Gastroesophageal sphincter (tissue), 4 donors: ENCODE measurements around the gene CPNE5. TPM values are rescaled to one million over a fixed set of nuclear protein-coding genes. Genes with fewer than 3 reads are reported as not detected.

Source experiments
- ATAC-seq: fragments of 150-250 bp; one replicate; pipeline ENCODE4 v1.9.1; 2016; ENCODE audit warnings: mild to moderate bottlenecking, moderate library complexity
- H3K27ac ChIP-seq, 4 donors: fragments of 200-600 bp; sonication (generic) in 3 of 4; 1 replicate in 3 of 4; 2 replicates in 1 of 4; pipeline ENCODE4 v1.5.1; 2016 to 2019
- H3K27me3 ChIP-seq: fragments of 200-600 bp; sonication (generic); one replicate; pipeline ENCODE4 v1.5.1; 2019
- H3K36me3 ChIP-seq, 2 donors: fragments of 200-600 bp; sonication (generic); one replicate each; pipeline ENCODE4 v1.5.1; 2019; ENCODE audit warnings: control low read depth in 1 of 2
- H3K4me1 ChIP-seq, 3 donors: fragments of 200-600 bp; sonication (generic); 1 replicate in 2 of 3; 2 replicates in 1 of 3; pipeline ENCODE4 v1.5.1; 2016 to 2019; ENCODE audit warnings: control low read depth in 2 of 3
- H3K4me3 ChIP-seq, 2 donors: fragments of 200-600 bp; sonication (generic); one replicate each; pipeline ENCODE4 v1.5.1; 2019; ENCODE audit warnings: mild to moderate bottlenecking in 1 of 2, moderate library complexity in 1 of 2
- H3K9me3 ChIP-seq, 3 donors: fragments of 200-600 bp; sonication (generic); one replicate each; pipeline ENCODE4 v1.5.1; 2017 to 2019; ENCODE audit warnings: control low read depth in 2 of 3
- EP300 ChIP-seq: sonication (generic); formaldehyde crosslinking; IDR thresholded peaks from one replicate; pipeline ENCODE4 v1.6.1; 2017; ENCODE audit warnings: antibody characterized with exemption, mild to moderate bottlenecking
- POLR2A ChIP-seq, 2 donors: fragments of 450-650 bp; IDR thresholded peaks; one replicate each; pipeline ENCODE4 v1.6.1; 2017; ENCODE audit warnings: antibody characterized with exemption in 2 of 2, mild to moderate bottlenecking in 2 of 2, moderate library complexity in 1 of 2
- POLR2AphosphoS5 ChIP-seq: sonication (generic); formaldehyde crosslinking; IDR thresholded peaks from one replicate; pipeline ENCODE4 v1.6.1; 2017; ENCODE audit warnings: antibody characterized with exemption
- WGBS, 2 donors: methylation state at CpG; one replicate each; pipeline ENCODE4 v1.1.5; 2018; ENCODE audit warnings: low coverage in 1 of 2; 5-methylcytosine and 5-hydroxymethylcytosine counted together
- total RNA-seq, 4 donors: library from RNA; depleted of rRNA; stranded (reverse); fragments of >200 nt; gene quantifications; one replicate each; pipeline ENCODE4 v1.1.0, GENCODE V29; 2016
- TF ChIP-seq, protein P1 (sequence below), 4 experiments: fragments of 200-600 bp in 2 of 4; fragments of 450-650 bp in 2 of 4; sonication (generic) in 1 of 4; IDR thresholded peaks; one replicate each; pipeline ENCODE4 v1.5.1; 2017 to 2019; ENCODE audit warnings: antibody characterized with exemption in 4 of 4, mild to moderate bottlenecking in 2 of 4, moderate library complexity in 2 of 4

The CPNE5 gene
- total RNA-seq, 4 donors from 2014 or later = 0.42 to 2.3 (median 1.5) TPM

DNA sequence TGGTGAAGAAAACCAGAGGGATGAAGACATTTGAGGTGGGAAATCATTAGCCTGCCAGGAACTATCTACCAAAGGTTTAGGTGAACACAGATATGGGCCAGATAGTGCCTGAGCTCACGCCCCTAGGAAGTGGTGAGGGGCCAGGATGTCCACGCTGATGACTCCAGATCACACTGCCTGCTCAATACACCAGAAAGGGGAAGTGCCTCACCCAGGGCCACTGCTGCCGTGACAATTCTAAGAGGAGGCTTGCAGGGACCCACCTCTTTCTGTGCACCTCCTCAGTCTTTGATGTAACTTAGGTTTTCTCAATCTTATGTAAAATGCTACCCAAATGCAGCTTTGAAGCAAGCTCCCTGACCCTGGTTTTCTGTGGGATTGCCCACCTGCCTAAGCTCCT, 147.0 kb downstream of the CPNE5 start:
- Histone ChIP-seq H3K4me3 (no peak overlapping the region), H3K4me1 (peaks cover 0 to 11% (median 0%) of the 10 kb centered on the region in 3 donors), H3K27me3 (no peaks in the 10 kb centered on the region), H3K9me3 (no peaks in the 10 kb centered on the region), H3K36me3 (peaks cover 0 to 7% of the 10 kb centered on the region in 2 donors), H3K27ac (no peak overlapping the region)
- TF ChIP-seq POLR2AphosphoS5 (no peak), POLR2A (IDR thresholded peaks at IDR 0.05) (no peak), EP300 (no peak)
- TF ChIP-seq, protein P1, sequence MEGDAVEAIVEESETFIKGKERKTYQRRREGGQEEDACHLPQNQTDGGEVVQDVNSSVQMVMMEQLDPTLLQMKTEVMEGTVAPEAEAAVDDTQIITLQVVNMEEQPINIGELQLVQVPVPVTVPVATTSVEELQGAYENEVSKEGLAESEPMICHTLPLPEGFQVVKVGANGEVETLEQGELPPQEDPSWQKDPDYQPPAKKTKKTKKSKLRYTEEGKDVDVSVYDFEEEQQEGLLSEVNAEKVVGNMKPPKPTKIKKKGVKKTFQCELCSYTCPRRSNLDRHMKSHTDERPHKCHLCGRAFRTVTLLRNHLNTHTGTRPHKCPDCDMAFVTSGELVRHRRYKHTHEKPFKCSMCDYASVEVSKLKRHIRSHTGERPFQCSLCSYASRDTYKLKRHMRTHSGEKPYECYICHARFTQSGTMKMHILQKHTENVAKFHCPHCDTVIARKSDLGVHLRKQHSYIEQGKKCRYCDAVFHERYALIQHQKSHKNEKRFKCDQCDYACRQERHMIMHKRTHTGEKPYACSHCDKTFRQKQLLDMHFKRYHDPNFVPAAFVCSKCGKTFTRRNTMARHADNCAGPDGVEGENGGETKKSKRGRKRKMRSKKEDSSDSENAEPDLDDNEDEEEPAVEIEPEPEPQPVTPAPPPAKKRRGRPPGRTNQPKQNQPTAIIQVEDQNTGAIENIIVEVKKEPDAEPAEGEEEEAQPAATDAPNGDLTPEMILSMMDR (IDR thresholded peaks at IDR 0.05) = no peak
- ATAC-seq = no peak
- WGBS, 2 donors = 72% methylated on average over 3 of the region's 3 CpGs; no CpG with 5 or more reads in 1 of the 2 donors

DNA sequence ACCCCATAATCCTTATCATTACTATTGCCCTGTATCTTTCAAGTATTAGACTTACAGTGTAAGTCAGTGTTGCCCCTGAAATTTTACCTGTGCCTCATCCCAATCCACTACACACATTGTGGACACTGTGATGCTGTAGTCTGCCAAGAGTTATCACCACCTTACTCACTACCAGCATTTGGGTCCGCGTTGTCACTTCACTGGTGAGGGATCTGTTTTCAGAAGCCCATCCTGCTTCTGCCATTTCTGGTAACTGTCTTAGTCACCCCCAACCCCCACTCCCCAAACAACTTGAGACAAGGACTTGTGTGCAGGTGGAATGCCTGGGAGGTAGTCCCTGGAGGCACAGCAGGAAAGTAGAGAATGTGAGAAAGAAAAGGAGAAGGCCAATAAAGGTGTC, 147.6 kb downstream of the CPNE5 start:
- WGBS, 2 donors = 95 to 100% methylated on average over 2 of the region's 2 CpGs
- Histone ChIP-seq H3K36me3 (peaks cover 0 to 14% of the 10 kb centered on the region in 2 donors), H3K27ac (no peak overlapping the region), H3K9me3 (no peaks in the 10 kb centered on the region), H3K4me1 (peaks cover 0 to 11% (median 0%) of the 10 kb centered on the region in 3 donors), H3K4me3 (no peak overlapping the region), H3K27me3 (no peaks in the 10 kb centered on the region)
- TF ChIP-seq EP300 (no peak), POLR2AphosphoS5 (no peak), POLR2A (IDR thresholded peaks at IDR 0.05) (no peak)
- TF ChIP-seq, protein P1 (IDR thresholded peaks at IDR 0.05) = no peak
- ATAC-seq = no peak

DNA sequence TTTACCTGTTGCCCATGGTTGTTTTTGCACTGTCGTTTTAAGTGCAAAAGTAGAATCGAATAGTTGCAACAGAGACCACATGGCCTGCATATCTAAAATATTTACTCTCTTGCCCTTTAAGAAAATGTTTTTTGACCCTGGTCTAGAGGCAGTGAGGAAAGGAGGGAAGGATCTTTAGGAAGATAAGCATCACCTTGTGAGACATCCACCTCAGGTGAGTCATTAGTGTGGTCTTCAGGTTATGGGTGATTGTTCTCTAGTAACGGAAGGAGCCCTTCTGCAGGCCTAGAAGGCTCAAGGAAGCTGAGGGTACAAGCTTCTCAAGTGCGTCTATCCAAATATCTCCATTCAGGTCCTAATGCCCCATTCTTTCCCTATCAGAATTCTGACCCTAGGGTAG, 148.2 kb downstream of the CPNE5 start:
- no peak for ATAC-seq
- H3K27ac ChIP-seq = no peak overlapping the region
- H3K4me1 ChIP-seq = peaks cover 0 to 11% (median 0%) of the 10 kb centered on the region in 3 donors
- H3K9me3 ChIP-seq = no peaks in the 10 kb centered on the region
- peaks cover 0 to 20% of the 10 kb centered on the region in 2 donors for H3K36me3 ChIP-seq
- 96 to 100% methylated on average over 4 of the region's 4 CpGs for WGBS, 2 donors
- TF ChIP-seq, protein P1 (IDR thresholded peaks at IDR 0.05) = no peak
- TF ChIP-seq EP300 (no peak), POLR2A (IDR thresholded peaks at IDR 0.05) (no peak), POLR2AphosphoS5 (no peak)
- H3K4me3 ChIP-seq = no peak overlapping the region
- H3K27me3 ChIP-seq = no peaks in the 10 kb centered on the region

Other genes starting within 250 kb of the CPNE5 start
- gene SRSF3, start 245.1 kb downstream of the CPNE5 start, total RNA-seq = 100 to 1,000 TPM; 108 to 195 (median 156) TPM
- gene CDKN1A, start 160.7 kb downstream of the CPNE5 start, total RNA-seq = 100 to 1,000 TPM in 1 of 4 donors, 10 to 100 TPM in 3; 49.7 to 137 (median 81.7) TPM
- 1 to 10 TPM in 1 of 4 donors, under 1 TPM in 2, not detected in 1; 0.67 to 1.6 (median 0.89) TPM for gene RAB44, start 141.6 kb downstream of the CPNE5 start, total RNA-seq
- gene PPIL1, start 35.4 kb upstream of the CPNE5 start, total RNA-seq = 10 to 100 TPM; 13.5 to 28.5 (median 24.0) TPM
- 10 to 100 TPM; 62.1 to 73.8 (median 69.8) TPM for gene C6orf89, start 46.5 kb upstream of the CPNE5 start, total RNA-seq
- 10 to 100 TPM; 21.6 to 53.5 (median 44.9) TPM for gene PI16, start 115.3 kb upstream of the CPNE5 start, total RNA-seq
- 100 to 1,000 TPM; 185 to 242 (median 199) TPM for gene MTCH1, start 146.8 kb upstream of the CPNE5 start, total RNA-seq
- gene FGD2, start 166.2 kb upstream of the CPNE5 start, total RNA-seq = 10 to 100 TPM; 11.6 to 34.5 (median 22.5) TPM